ENCODE measurements around the gene HDAC1.
"Not testable (repeated sequence)": the region's sequence is repeated elsewhere in the genome, so short reads cannot be mapped to it uniquely, and the experiment has no call there.

Gene HDAC1

DNA sequence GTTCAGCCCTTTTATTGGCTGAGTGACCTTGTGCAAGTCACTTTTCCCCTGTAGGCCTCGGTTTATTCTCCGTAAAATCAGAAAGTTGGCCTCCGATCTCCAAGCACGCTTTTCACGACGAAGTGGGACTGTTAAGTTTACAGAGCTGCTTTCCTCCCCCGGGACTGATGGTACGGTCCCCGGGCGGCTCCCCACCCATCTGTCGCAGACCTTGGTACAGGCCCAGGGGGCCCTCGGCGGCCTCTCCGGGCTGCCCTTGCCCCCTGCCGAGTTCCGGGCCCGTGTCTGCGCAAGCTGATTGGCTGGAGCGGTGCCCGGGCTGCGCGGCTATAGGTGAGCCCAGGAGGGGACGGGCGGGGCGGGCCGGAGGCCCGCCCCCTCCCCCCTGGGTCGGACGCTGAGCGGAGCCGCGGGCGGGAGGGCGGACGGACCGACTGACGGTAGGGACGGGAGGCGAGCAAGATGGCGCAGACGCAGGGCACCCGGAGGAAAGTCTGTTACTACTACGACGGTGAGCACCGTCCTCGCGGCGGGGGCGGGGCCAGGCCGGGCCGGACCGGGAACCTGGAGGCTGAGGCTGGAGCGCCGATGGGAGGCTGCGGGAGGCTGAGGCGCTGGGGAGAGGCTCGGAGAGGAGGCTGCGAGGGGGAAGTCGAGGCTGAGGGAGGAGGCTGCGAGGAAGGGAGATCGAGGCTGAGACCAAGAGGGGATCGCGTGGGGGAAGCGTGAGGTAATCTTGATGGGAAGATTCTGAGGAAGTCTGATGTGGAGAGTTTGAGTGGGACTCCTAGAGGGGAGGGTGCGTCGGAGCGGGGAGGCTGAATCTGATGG, at the start of gene HDAC1:
HDAC1 (plus strand) TSS at position 376 of the 831 bp plus-strand sequence; CDS start at position 463, 87 bp downstream.
- peak; percentile 92 for DNase-seq

GRCh38 chr1:32242341-32242851, 49.5 kb upstream of the HDAC1 start:
- no peak for DNase-seq

- DNase-seq, result no peak
Measured at GRCh38 chr1:32246888-32247273, 45.0 kb upstream of the HDAC1 start, which contains the start of gene FAM167B. Gene FAM167B, plus strand, starts transcription at chr1:32247222. Its CDS starts 200 bp downstream, at chr1:32247422.

DNA sequence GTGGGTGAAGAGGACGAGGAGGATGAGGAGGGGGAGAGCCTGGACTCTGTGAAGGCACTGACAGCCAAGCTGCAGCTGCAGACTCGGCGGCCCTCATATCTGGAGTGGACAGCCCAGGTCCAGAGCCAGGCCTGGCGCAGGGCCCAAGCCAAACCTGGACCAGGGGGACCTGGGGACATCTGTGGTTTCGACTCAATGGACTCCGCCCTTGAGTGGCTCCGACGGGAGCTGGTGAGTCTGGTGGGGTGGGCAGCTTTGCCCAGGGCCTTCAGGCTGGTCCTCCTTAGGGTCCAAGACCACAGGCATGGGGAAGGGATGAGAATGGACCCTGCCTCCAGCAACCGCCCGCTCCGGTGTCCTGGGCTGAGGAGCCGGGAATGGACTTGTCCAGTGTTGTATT, 44.4 kb upstream of the HDAC1 start:
- DNase-seq, result no peak

DNA sequence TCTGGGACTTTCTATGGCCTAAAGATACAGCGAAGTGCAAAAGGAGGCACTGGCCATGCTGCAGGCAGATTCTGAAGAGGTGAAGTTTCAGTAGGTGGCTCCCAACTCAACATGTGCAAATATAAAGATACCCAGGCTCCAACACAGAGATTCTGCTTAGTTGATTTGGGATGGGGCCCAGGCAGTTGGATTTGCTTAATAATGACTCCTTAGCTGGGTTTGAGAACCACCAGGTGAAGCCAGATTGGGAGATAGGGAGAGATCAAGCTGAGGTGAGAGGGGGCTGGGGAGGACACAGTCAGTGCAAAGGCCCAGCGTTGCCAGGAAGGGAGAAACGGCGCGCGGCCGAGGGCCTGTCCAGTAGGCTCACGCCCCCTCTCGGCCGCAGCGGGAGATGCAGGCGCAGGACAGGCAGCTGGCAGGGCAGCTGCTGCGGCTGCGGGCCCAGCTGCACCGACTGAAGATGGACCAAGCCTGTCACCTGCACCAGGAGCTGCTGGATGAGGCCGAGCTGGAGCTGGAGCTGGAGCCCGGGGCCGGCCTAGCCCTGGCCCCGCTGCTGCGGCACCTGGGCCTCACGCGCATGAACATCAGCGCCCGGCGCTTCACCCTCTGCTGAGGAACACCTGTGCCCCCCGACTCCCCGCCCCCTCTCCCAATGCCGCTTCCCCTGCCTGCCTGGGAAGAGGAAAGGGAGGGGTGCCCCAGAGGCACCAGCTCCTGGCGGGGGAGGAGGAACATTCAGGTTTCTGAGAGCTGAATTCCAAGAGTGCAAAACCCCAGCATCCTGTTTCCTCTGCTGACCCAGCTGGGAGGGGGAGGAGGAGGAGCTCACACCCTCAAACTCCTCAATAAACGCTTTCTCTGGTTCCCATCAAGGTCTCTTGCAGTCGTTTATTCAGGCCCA, 43.6 kb upstream of the HDAC1 start:
- peak; percentile 85 for DNase-seq

GRCh38 chr1:32249831-32250525, 41.9 kb upstream of the HDAC1 start:
- DNase-seq, result no peak

DNA sequence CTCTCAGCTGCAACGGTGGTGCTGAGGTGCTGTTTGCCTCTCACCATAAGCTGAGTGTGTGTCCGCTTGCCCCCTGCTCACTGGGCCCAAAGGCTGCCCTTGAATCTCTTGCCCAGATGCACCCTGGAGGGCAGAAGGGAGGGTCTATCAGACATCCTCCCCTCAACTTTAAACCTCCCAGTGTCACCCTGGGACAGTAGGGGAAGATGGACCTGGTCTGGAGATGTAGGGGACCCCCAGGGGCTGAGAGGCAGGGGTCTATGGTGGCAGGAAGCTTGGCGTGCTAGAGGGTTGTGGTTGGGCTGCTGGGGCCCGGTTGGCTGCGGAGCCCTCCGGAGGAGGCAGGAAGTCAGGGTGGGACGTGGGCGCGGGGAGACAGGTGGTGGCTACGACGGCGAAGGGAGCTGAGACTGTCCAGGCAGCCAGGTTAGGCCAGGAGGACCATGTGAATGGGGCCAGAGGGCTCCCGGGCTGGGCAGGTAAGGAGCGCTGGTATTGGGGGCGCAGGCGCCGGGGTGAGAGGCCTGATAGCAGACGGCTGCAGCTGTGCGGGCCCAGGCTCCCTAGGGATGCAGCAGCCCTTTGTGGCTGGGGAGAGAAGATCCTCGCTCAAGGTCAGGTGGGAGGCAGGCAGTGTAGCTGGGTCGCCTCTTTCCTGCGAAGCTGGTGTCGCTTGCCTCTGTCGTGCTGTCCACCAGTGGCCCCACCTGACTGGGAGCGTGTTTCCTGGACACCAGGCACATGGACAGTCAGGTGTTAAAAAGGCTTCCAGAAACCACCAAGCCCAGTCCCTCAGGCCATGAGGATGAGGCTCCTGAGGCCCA, 40.8 kb upstream of the HDAC1 start, which contains the start of gene LCK:
LCK (plus strand) TSS at position 373 of the 824 bp plus-strand sequence. CDS start 23,065 bp downstream, outside the sequence.
- DNase-seq, result no peak

- no peak for DNase-seq
Measured at GRCh38 chr1:32255072-32256071, 36.5 kb upstream of the HDAC1 start.

DNA sequence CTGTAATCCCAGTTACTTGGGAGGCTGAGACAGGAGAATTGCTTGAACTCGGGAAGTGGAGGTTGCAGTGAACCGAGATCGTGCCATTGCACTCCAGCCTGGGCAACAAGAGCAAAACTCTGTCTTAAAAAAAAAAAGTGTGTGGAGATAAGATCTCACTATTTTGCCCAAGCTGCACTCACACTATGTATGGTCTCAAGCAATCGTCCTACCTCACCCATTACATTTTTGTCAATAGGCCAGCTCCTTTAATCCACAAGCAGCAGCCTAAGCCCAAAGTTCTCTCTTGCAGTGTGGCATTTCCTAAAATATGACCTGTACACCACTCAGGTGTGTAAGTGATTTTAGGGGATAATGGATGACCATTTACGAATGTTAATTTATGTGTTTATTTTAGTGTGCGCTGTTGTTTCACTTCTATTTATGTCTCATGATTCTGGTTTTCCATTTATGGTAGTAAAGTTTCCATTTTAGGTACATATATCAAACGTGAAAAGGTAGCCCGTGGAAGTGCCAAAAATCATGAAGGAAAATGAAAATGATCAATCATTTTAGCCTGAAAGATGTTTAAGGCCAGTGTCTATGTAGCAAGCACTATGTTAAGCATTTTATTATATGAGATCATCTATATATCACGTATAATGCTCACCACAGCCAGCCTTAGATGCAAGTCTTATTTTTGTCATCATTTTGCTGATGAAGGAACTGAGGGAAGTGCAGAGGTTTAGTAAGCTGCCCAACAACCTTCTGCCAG, 35.2 kb upstream of the HDAC1 start:
- DNase-seq, result no peak

DNA sequence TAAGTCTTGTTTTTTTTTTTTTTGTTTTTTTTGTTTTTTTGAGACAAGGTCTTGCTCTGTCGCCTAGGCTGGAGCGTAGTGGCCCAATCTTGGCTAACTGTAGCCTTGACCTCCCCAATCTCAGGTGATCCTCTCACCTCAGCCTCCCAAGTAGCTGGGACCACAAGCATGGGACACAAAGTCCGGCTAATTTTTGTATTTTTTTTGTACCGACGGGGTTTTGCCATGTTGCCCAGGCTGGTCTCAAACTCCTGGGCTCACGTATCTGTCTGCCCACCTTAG, 34.7 kb upstream of the HDAC1 start:
- DNase-seq, result no peak

- DNase-seq, result not testable (repeated sequence)
Measured at GRCh38 chr1:32263236-32263593, 28.7 kb upstream of the HDAC1 start.

GRCh38 chr1:32263744-32264143, 28.1 kb upstream of the HDAC1 start:
- no peak for DNase-seq

GRCh38 chr1:32265846-32266245, 26.0 kb upstream of the HDAC1 start:
- DNase-seq, result no peak

DNA sequence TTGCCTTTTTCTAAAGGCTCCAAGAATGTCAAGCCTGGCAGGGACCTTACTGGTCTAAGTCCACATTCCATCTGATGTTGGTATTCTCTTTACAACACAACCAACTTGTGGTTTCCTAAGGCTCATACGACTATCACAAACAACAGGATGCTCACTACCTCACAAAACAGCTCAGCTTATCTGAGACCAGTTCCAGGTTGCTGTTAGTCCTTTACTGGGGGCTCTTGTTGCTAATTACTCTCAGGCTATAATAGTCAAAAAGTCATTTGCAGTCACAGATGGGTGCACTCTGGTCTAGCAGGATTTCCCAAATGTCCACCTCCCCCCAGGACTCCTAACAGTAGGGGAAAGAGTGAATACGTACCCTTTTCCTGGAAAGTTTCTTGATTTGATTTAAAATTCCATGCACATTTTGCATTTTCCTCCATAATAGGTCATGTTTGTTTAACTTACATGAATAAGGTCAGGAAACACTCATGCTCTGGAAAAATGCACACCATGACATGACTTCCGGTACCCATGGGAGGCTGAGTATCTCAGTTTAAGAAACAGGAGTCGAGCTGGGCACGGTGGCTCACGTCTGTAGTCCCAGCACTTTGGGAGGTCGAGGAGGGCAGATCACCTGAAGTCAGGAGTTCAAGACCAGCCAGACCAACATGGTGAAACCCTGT, 24.8 kb upstream of the HDAC1 start:
- DNase-seq, result no peak

DNA sequence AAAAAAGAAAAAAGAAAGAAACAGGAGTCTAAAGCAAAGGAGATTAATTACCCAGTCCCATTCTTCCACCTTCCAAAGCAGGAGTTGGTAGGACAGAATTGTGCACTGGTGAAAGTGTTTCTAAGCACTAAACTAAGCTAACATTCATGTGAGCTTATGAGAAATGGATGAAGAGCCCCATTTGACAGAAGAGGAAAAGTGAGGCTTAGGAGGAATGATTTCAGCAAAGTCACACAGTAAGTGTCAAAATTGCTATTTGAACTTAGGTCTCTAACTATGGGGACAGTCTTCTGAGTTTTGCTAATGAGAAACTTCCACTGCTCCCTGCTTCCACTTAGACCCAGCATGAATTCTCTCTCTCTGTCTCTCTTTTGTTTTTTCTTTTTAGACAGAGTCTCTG, 22.1 kb upstream of the HDAC1 start:
- no peak for DNase-seq

DNA sequence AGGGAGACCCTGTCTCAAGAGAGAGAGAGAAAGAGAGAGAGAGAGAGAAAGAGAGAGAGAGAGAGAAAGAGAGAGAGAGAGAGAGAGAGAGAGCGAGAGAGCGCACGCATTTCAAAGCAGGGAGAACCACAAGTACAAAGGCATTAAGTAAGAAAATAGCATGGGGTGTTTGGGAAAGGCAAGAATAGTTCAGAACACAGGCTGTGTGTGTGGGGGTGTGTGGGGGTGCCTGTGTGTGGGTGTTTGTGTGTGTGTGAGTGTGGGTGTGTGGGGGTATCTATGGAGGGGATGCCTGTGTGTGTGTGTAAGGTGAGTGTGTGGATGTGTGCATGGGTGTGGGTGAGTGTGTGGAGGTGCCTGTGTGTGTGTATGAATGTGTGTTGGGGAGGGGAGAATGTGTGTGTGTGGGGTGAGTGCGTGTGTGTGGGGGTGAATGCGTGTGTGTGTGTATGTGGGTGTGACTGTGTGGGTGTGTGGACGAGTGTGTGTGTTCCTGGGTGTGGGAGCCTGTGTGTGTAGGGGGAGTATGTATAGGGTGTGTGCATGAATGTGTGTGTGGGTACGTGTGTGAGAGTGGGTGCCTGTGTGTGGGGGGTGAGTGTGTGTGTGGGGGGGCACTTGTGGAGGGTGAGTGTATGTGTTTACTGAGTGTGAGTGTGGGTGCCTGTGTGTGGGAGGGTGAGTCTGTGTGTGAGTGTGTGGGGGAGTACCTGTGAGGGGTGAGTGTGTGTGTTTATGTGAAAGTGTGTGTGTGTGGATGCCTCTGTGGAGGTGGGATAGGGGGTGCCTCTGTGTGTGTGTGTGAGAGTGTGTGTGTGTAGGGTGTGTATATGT, 19.1 kb upstream of the HDAC1 start:
- DNase-seq, result no peak

DNA sequence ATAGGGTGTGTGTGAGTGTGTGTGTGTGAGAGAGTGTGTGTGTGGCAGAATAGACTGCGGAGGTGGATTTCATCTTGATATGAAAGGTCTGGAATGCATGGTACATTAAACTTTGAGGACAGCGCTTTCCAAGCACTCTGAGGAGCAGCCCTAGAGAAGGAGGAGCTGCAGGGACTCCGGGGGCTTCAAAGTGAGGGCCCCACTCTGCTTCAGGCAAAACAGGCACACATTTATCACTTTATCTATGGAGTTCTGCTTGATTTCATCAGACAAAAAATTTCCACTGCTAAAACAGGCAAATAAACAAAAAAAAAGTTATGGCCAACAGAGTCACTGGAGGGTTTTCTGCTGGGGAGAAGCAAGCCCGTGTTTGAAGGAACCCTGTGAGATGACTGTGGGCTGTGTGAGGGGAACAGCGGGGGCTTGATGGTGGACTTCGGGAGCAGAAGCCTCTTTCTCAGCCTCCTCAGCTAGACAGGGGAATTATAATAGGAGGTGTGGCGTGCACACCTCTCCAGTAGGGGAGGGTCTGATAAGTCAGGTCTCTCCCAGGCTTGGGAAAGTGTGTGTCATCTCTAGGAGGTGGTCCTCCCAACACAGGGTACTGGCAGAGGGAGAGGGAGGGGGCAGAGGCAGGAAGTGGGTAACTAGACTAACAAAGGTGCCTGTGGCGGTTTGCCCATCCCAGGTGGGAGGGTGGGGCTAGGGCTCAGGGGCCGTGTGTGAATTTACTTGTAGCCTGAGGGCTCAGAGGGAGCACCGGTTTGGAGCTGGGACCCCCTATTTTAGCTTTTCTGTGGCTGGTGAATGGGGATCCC, 18.3 kb upstream of the HDAC1 start:
- DNase-seq, result no peak
